GM21515 (cell line): Measurements from ENCODE around the gene SERPINA1.
"Not testable (repeated sequence)": the region's sequence is repeated elsewhere in the genome, so short reads cannot be mapped to it uniquely, and the experiment has no call there.

ENCODE experiments used
- ATAC-seq: cut with Tn5 transposase; IDR thresholded peaks from one replicate; pipeline ENCODE4 v1.9.1; 2021; ENCODE audit not compliant: unreplicated experiment

Gene SERPINA1

GRCh38 chr14:94388384-94389103 lies at the start of gene SERPINA1:
Gene SERPINA1, minus strand, starts transcription at chr14:94388602. Its CDS starts 5,365 bp downstream, at chr14:94383237.
- ATAC-seq, result no peak

- ATAC-seq, result no peak
Observed at GRCh38 chr14:94428610-94429009, 40.2 kb upstream of the SERPINA1 start.

- ATAC-seq, result no peak
Observed at GRCh38 chr14:94427016-94427613, 38.7 kb upstream of the SERPINA1 start.

GRCh38 chr14:94426526-94426925 lies 38.1 kb upstream of the SERPINA1 start:
- ATAC-seq, result no peak

GRCh38 chr14:94424371-94424770 lies 36.0 kb upstream of the SERPINA1 start:
- ATAC-seq, result no peak

GRCh38 chr14:94423453-94424056 lies 35.2 kb upstream of the SERPINA1 start:
- ATAC-seq, result no peak

- no peak for ATAC-seq
Observed at GRCh38 chr14:94421316-94421715, 32.9 kb upstream of the SERPINA1 start.

- not testable (repeated sequence) for ATAC-seq
Observed at GRCh38 chr14:94417497-94418205, 29.2 kb upstream of the SERPINA1 start.

GRCh38 chr14:94412671-94413638 lies 24.6 kb upstream of the SERPINA1 start:
- ATAC-seq, result no peak

- no peak for ATAC-seq
Observed at GRCh38 chr14:94411638-94412037, 23.2 kb upstream of the SERPINA1 start.

- ATAC-seq, result not testable (repeated sequence)
Observed at GRCh38 chr14:94409430-94409829, 21.0 kb upstream of the SERPINA1 start.

GRCh38 chr14:94408546-94409095 lies 20.2 kb upstream of the SERPINA1 start:
- no peak for ATAC-seq

- ATAC-seq, result no peak
Observed at GRCh38 chr14:94407906-94408305, 19.5 kb upstream of the SERPINA1 start.

GRCh38 chr14:94406910-94407309 lies 18.5 kb upstream of the SERPINA1 start:
- no peak for ATAC-seq

GRCh38 chr14:94405486-94405885 lies 17.1 kb upstream of the SERPINA1 start:
- no peak for ATAC-seq

- no peak for ATAC-seq
Observed at GRCh38 chr14:94404561-94404960, 16.2 kb upstream of the SERPINA1 start.

GRCh38 chr14:94403312-94403932 lies 15.0 kb upstream of the SERPINA1 start:
- no peak for ATAC-seq

GRCh38 chr14:94401083-94401482 lies 12.7 kb upstream of the SERPINA1 start:
- ATAC-seq, result no peak

GRCh38 chr14:94400422-94400841 lies 12.0 kb upstream of the SERPINA1 start:
- ATAC-seq, result no peak

GRCh38 chr14:94398536-94398935 lies 10.1 kb upstream of the SERPINA1 start:
- ATAC-seq, result no peak
